Keratinocyte (primary cell): ENCODE data around the gene PTPRT. TPM values are rescaled to one million over a fixed set of nuclear protein-coding genes. Genes with fewer than 3 reads are reported as not detected.

Source experiments
- DNase-seq: peaks from one replicate; pipeline ENCODE4 v3.0.0-alpha.2; 2011; ENCODE audit warnings: low read depth, missing footprints, low spot score
- FAIRE-seq: peaks from 2 replicates; lab custom pipeline; 2011; peaks lifted over from hg19 to GRCh38; lab: Jason Lieb, UNC
- H2AFZ ChIP-seq: 2 replicates; pipeline ENCODE4 v1.6.0; 2012; ENCODE audit warnings: low read length, control low read depth, inconsistent platforms; ENCODE audit not compliant: control insufficient read depth
- H3K27ac ChIP-seq: 2 replicates; pipeline ENCODE4 v1.5.1; 2011; ENCODE audit warnings: low read length; ENCODE audit not compliant: control insufficient read depth, insufficient read depth
- H3K27me3 ChIP-seq: 3 replicates; pipeline ENCODE4 v1.6.0; 2011; ENCODE audit warnings: low read length; ENCODE audit not compliant: control insufficient read depth, insufficient read depth; ENCODE audit errors: extremely low read depth
- H3K36me3 ChIP-seq, 2 experiments: 2 replicates in 1 of 2; 3 replicates in 1 of 2; pipeline ENCODE4 v1.5.1; 2011; ENCODE audit warnings: low read length in 2 of 2, mild to moderate bottlenecking in 1 of 2; ENCODE audit not compliant: control insufficient read depth in 2 of 2, insufficient read depth in 2 of 2; ENCODE audit errors: extremely low read depth in 1 of 2
- H3K4me1 ChIP-seq: 3 replicates; pipeline ENCODE4 v1.5.1; 2011; ENCODE audit warnings: low read length; ENCODE audit not compliant: control insufficient read depth, insufficient read depth; ENCODE audit errors: extremely low read depth
- H3K4me2 ChIP-seq: 3 replicates; pipeline ENCODE4 v1.6.0; 2011; ENCODE audit warnings: low read depth, low read length; ENCODE audit not compliant: control insufficient read depth, insufficient read depth; ENCODE audit errors: extremely low read depth
- H3K4me3 ChIP-seq, 3 experiments: fragments of 200-600 bp in 1 of 3; sonication (generic) in 1 of 3; 2 replicates in 2 of 3; 3 replicates in 1 of 3; pipeline ENCODE4 v1.5.1; 2011 to 2016; ENCODE audit warnings: low read length in 3 of 3, mild to moderate bottlenecking in 3 of 3, control low read depth in 2 of 3, inconsistent platforms in 1 of 3, low read depth in 1 of 3, mixed read lengths in 1 of 3, mixed run types in 1 of 3, moderate library complexity in 1 of 3; ENCODE audit not compliant: control insufficient read depth in 2 of 3, insufficient read depth in 2 of 3; ENCODE audit errors: extremely low read depth in 1 of 3
- H3K79me2 ChIP-seq: 2 replicates; pipeline ENCODE4 v1.6.0; 2012; ENCODE audit warnings: low read length; ENCODE audit not compliant: control insufficient read depth, insufficient read depth
- H3K9ac ChIP-seq: 3 replicates; pipeline ENCODE4 v1.6.0; 2011; ENCODE audit warnings: low read length; ENCODE audit not compliant: control insufficient read depth, insufficient read depth; ENCODE audit errors: extremely low read depth
- H3K9me1 ChIP-seq: 3 replicates; pipeline ENCODE4 v1.6.0; 2011; ENCODE audit warnings: low read length; ENCODE audit not compliant: control insufficient read depth, insufficient read depth; ENCODE audit errors: extremely low read depth
- H3K9me3 ChIP-seq: 2 replicates; pipeline ENCODE4 v1.5.1; 2012; ENCODE audit warnings: low read depth, low read length; ENCODE audit not compliant: control insufficient read depth
- H4K20me1 ChIP-seq: 3 replicates; pipeline ENCODE4 v1.6.0; 2011; ENCODE audit warnings: low read length; ENCODE audit not compliant: control insufficient read depth, insufficient read depth; ENCODE audit errors: extremely low read depth
- EZH2 ChIP-seq: IDR thresholded peaks from one replicate; pipeline ENCODE4 v1.6.1; 2012; ENCODE audit warnings: inconsistent platforms, mild to moderate bottlenecking, low read length, moderate library complexity
- dilution Hi-C: fragments of 300-500 bp; cut with MboI; formaldehyde crosslinking; loops from one replicate; pipeline ENCODE4 v1.7.0; 2020; ENCODE audit warnings: low sequenced_read_pairs; ENCODE audit not compliant: extremely low pct_ligation_motif_present
- polyA plus RNA-seq, 5 experiments: library from polyadenylated mRNA; depleted of rRNA in 3 of 5; stranded (reverse) in 3 of 5; stranded (forward) in 1 of 5; unstranded in 1 of 5; fragments of >200 nt; gene quantifications; 1 replicate in 1 of 5; 2 replicates in 3 of 5; 3 replicates in 1 of 5; pipeline versions ENCODE4 v1.2.1 to v1.2.3, GENCODE V29; 2011 to 2012; ENCODE audit warnings: missing spikeins in 2 of 5, low read depth in 1 of 5, low replicate concordance in 1 of 5
- TF ChIP-seq, protein P1 (sequence below), 3 experiments: IDR thresholded peaks in 1 of 3; conservative IDR thresholded peaks in 1 of 3; optimal IDR thresholded peaks in 1 of 3; 2 replicates in 2 of 3; 3 replicates in 1 of 3; pipeline versions ENCODE3 to v1.5.1; 2011; ENCODE audit warnings: low read length in 3 of 3, mild to moderate bottlenecking in 3 of 3, moderate library complexity in 2 of 3, control low read depth in 1 of 3, inconsistent platforms in 1 of 3; ENCODE audit not compliant: insufficient read depth in 2 of 3; ENCODE audit errors: extremely low read depth in 1 of 3

PTPRT gene
- polyA plus RNA-seq, 1 donor (not counting 4 experiments of a cell fraction or from before 2014, with no cell fraction given): not detected

DNA sequence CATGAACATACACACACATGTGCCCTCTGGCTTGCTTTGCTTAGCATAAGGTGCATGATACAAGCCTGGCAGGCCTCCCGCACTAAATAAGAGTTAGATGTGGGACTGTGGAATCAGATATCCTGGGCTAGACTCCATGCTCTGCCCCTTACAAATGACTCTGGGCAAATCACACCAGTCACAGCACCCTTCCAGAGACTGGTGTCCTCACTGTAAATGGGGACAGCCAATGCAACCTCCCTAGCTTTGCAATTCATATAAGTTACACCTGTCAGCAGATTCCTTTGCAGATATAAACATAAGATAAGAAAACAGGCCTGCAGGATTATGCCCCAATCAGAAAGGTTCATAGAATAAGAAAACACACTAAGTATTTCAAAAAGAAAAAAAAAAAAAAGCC lies 174.1 kb downstream of the PTPRT start:
- Histone ChIP-seq H3K9me1 (no peaks in the 10 kb centered on the region), H3K9me3 (no peaks in the 10 kb centered on the region), H3K36me3 (no peaks in the 10 kb centered on the region), H3K27ac (no peak overlapping the region), H3K4me1 (no peaks in the 10 kb centered on the region), H3K4me3 (no peak overlapping the region), H3K79me2 (no peaks in the 10 kb centered on the region), H3K27me3 (no peaks in the 10 kb centered on the region), H3K4me2 (no peak overlapping the region), H2AFZ (no peak overlapping the region), H3K9ac (no peak overlapping the region), H4K20me1 (no peaks in the 10 kb centered on the region)
- DNase-seq (no peak), FAIRE-seq (no peak)
- TF ChIP-seq, protein P1, sequence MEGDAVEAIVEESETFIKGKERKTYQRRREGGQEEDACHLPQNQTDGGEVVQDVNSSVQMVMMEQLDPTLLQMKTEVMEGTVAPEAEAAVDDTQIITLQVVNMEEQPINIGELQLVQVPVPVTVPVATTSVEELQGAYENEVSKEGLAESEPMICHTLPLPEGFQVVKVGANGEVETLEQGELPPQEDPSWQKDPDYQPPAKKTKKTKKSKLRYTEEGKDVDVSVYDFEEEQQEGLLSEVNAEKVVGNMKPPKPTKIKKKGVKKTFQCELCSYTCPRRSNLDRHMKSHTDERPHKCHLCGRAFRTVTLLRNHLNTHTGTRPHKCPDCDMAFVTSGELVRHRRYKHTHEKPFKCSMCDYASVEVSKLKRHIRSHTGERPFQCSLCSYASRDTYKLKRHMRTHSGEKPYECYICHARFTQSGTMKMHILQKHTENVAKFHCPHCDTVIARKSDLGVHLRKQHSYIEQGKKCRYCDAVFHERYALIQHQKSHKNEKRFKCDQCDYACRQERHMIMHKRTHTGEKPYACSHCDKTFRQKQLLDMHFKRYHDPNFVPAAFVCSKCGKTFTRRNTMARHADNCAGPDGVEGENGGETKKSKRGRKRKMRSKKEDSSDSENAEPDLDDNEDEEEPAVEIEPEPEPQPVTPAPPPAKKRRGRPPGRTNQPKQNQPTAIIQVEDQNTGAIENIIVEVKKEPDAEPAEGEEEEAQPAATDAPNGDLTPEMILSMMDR (optimal IDR thresholded peaks at IDR 0.05 in 1 of 3, IDR thresholded peaks at IDR 0.05 in 1 of 3, conservative IDR thresholded peaks at IDR 0.05 in 1 of 3; ENCODE audit: extremely low read depth in 1 of 3, insufficient read depth in 2 of 3, low read length in 3 of 3): no peak
- no peak for TF ChIP-seq EZH2
- dilution Hi-C loops: no loop called here

DNA sequence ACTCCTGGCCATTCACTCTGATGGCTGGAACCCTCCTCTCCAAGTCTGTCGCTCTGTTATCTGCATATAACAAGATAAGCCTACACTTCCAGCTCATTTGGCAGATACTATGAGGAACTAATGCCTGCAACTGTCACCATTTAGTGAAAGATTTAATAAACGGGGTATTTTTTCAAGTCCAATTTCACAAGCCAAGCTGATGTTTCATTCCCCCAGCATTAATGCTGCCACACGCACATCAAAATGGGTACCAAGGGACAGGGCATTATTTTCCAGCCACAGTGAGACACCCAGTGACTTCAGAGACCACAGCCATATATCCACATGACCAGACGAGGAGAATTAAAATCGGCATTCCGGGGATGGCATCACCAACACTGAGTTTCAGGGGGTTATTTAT lies 175.5 kb downstream of the PTPRT start:
- DNase-seq: no peak
- H4K20me1 ChIP-seq: no peaks in the 10 kb centered on the region
- TF ChIP-seq EZH2: no peak
- TF ChIP-seq, protein P1 (optimal IDR thresholded peaks at IDR 0.05 in 1 of 3, IDR thresholded peaks at IDR 0.05 in 1 of 3, conservative IDR thresholded peaks at IDR 0.05 in 1 of 3; ENCODE audit: extremely low read depth in 1 of 3, insufficient read depth in 2 of 3, low read length in 3 of 3): no peak
- H3K9ac ChIP-seq: no peak overlapping the region
- H2AFZ ChIP-seq: no peak overlapping the region
- H3K4me3 ChIP-seq: no peak overlapping the region
- FAIRE-seq: no peak
- dilution Hi-C loops: no loop called here
- no peaks in the 10 kb centered on the region for H3K27me3 ChIP-seq
- no peaks in the 10 kb centered on the region for H3K9me3 ChIP-seq
- H3K27ac ChIP-seq: no peak overlapping the region
- H3K4me2 ChIP-seq: no peak overlapping the region
- H3K79me2 ChIP-seq: no peaks in the 10 kb centered on the region
- H3K9me1 ChIP-seq: no peaks in the 10 kb centered on the region
- no peaks in the 10 kb centered on the region for H3K36me3 ChIP-seq
- H3K4me1 ChIP-seq: no peaks in the 10 kb centered on the region
